GM12874 (cell line): ENCODE results near the gene UBR7.

Experiments used
- CTCF ChIP-seq: IDR thresholded peaks from 2 replicates; pipeline ENCODE4 v1.5.1; 2011; ENCODE audit warnings: low read depth, mild to moderate bottlenecking, control low read depth, low read length, moderate library complexity; ENCODE audit not compliant: insufficient read depth

The UBR7 gene

GRCh38 chr14:93223565-93223964, 16.5 kb downstream of the UBR7 start:
- no peak for TF ChIP-seq CTCF

- no peak for TF ChIP-seq CTCF
Measured at GRCh38 chr14:93228550-93228949, 21.5 kb downstream of the UBR7 start.

GRCh38 chr14:93230539-93230938, 23.5 kb downstream of the UBR7 start:
- no peak for TF ChIP-seq CTCF

GRCh38 chr14:93231129-93231979, 24.3 kb downstream of the UBR7 start:
- no peak for TF ChIP-seq CTCF

- no peak for TF ChIP-seq CTCF
Measured at GRCh38 chr14:93232159-93232558, 25.1 kb downstream of the UBR7 start.

- no peak for TF ChIP-seq CTCF
Measured at GRCh38 chr14:93234798-93235197, 27.7 kb downstream of the UBR7 start.

GRCh38 chr14:93239869-93240677, 33.0 kb downstream of the UBR7 start:
- TF ChIP-seq CTCF, result no peak
